ENCODE results near the gene MEP1B. TPM values are rescaled to one million over a fixed set of nuclear protein-coding genes. Genes with fewer than 3 reads are reported as not detected.

MEP1B gene
- total and polyA plus RNA-seq, 5 donors from 2014 or later: 0.42 TPM; not detected in 4

DNA sequence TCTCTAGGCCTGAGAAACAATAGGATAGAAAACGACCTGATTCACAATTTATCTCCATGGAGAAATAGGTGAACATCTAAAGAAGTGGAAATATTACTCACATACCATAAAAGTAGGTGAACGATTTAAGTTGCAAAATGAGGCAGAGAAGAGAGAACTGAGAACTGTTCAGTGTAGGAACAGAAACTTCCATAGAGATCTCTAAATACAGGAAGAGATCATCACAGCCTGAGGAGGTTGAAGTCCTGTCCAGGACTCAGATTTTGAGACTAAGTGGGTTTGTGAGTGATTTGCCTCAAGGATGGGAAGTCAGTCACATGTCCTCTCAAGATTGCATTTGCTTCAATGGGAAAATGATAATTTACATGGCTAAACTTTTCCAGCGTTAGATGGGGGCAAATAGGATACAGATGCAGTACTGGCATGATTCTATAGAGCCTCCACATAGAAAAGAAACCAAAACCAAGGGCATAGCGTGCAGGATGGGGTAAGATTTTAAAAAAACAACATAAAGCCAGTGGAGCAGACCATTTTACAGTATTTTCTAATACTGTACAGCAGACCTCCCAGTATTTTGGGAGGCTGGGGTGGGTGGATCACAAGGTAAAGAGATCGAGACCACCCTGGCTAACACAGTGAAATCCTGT lies 68.8 kb downstream of the MEP1B start:
- H3K27me3 Mint-ChIP-seq: peaks cover 27% of the 10 kb centered on the region
- Histone ChIP-seq H3K4me1 (ENCODE audit: control insufficient read depth, insufficient read depth, low read length, poor library complexity, severe bottlenecking) (no peaks in the 10 kb centered on the region), H3K27me3 (ENCODE audit: control insufficient read depth, insufficient read depth, low read length) (peaks cover 8% of the 10 kb centered on the region), H3K36me3 (ENCODE audit: control insufficient read depth, insufficient read depth, low read length) (no peaks in the 10 kb centered on the region), H3K9me3 (ENCODE audit: control insufficient read depth in 2 of 2, low read length in 2 of 2) (no peaks in the 10 kb centered on the region), H3K27ac (ENCODE audit: insufficient read depth, low read length, poor library complexity, severe bottlenecking) (no peak overlapping the region), H3K4me3 (ENCODE audit: low read depth, low read length) (no peak overlapping the region)
- peaks cover 0 to 4% (median 0%) of the 10 kb centered on the region in 7 donors for H3K9me3 Mint-ChIP-seq
- H3K4me1 Mint-ChIP-seq: no peaks in the 10 kb centered on the region
- no peak for DNase-seq
- ATAC-seq (ENCODE audit: low read depth in 2 of 2): no peak
- no peak overlapping the region for H3K4me3 Mint-ChIP-seq
- H3K36me3 Mint-ChIP-seq: no peaks in the 10 kb centered on the region
- no peak overlapping the region for H3K27ac Mint-ChIP-seq

DNA sequence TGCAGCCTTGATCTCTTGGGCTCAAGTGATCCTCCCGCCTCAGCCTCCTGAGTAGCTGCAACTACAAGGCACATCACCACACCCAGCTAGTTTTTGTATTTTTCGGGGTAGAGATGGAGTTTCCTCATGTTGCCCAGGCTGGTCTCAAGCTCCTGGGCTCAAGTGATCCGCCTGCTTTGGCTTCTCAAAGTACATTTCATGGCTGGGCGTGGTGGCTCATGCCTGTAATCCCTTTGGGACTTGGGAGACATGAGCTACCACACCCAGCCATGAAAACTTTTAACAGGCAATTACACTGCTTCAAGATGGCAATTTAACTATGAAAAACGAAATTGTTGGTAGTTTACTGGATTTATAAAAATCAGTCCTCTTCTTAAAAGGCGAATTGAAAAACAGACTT lies 69.7 kb downstream of the MEP1B start:
- Mint-ChIP-seq H3K9me3 (peaks cover 0 to 4% (median 0%) of the 10 kb centered on the region in 7 donors), H3K4me1 (no peaks in the 10 kb centered on the region), H3K36me3 (no peaks in the 10 kb centered on the region), H3K27me3 (peaks cover 27% of the 10 kb centered on the region), H3K4me3 (no peak overlapping the region), H3K27ac (no peak overlapping the region)
- Histone ChIP-seq H3K9me3 (ENCODE audit: control insufficient read depth in 2 of 2, low read length in 2 of 2) (no peaks in the 10 kb centered on the region), H3K4me3 (ENCODE audit: low read depth, low read length) (no peak overlapping the region), H3K36me3 (ENCODE audit: control insufficient read depth, insufficient read depth, low read length) (no peaks in the 10 kb centered on the region), H3K27me3 (ENCODE audit: control insufficient read depth, insufficient read depth, low read length) (peaks cover 8% of the 10 kb centered on the region), H3K27ac (ENCODE audit: insufficient read depth, low read length, poor library complexity, severe bottlenecking) (no peak overlapping the region), H3K4me1 (ENCODE audit: control insufficient read depth, insufficient read depth, low read length, poor library complexity, severe bottlenecking) (no peaks in the 10 kb centered on the region)
- ATAC-seq (ENCODE audit: low read depth in 2 of 2) (no peak), DNase-seq (no peak)

DNA sequence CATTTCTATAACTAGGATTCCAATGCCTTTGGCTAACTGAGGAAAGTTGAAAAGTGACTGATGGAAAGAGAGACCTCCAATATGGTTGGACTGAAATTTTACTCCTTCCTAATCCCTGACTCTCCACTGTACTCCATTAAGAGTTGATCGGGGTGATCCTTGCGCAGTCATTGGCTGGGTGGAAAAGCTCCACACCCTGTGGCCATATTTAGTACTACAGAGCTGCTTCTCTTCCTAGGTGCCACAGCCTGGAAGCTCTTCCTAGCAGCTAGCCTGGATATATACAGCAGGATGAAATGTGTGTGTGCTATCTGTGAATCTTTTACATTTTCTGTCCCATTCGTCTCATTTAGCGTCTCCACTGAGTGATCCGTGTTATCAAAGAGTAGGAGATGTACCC lies 71.2 kb downstream of the MEP1B start:
- no peaks in the 10 kb centered on the region for H3K36me3 ChIP-seq (ENCODE audit: control insufficient read depth, insufficient read depth, low read length)
- H3K27me3 Mint-ChIP-seq: peaks cover 33% of the 10 kb centered on the region
- H3K27me3 ChIP-seq (ENCODE audit: control insufficient read depth, insufficient read depth, low read length): peaks cover 5% of the 10 kb centered on the region
- peaks cover 0 to 4% (median 0%) of the 10 kb centered on the region in 7 donors for H3K9me3 Mint-ChIP-seq
- no peaks in the 10 kb centered on the region for H3K9me3 ChIP-seq (ENCODE audit: control insufficient read depth in 2 of 2, low read length in 2 of 2)
- H3K27ac Mint-ChIP-seq: no peak overlapping the region
- H3K4me1 ChIP-seq (ENCODE audit: control insufficient read depth, insufficient read depth, low read length, poor library complexity, severe bottlenecking): no peaks in the 10 kb centered on the region
- H3K36me3 Mint-ChIP-seq: no peaks in the 10 kb centered on the region
- ATAC-seq (ENCODE audit: low read depth in 2 of 2): no peak
- DNase-seq: no peak
- no peak overlapping the region for H3K4me3 Mint-ChIP-seq
- H3K4me1 Mint-ChIP-seq: no peaks in the 10 kb centered on the region
- H3K4me3 ChIP-seq (ENCODE audit: low read depth, low read length): no peak overlapping the region
- no peak overlapping the region for H3K27ac ChIP-seq (ENCODE audit: insufficient read depth, low read length, poor library complexity, severe bottlenecking)

DNA sequence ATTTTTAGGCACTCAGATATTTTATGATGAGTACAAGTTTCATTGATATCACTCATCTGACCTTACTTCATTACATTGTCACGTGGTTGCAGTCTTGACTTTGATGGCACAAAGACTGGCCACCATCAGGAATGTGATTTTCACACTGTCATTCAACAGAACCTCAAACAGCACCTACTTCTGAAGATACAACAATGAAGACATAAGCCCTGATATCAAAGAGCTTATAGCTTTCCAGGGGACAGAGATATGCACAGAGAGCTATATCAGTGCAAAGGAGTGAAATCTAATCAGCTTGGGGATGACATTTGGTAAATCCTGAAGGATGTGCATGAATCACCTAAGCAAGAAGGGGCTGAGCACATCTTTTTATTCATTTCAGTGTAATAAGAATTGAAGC lies 72.3 kb downstream of the MEP1B start:
- Histone ChIP-seq H3K4me3 (ENCODE audit: low read depth, low read length) (no peak overlapping the region), H3K27me3 (ENCODE audit: control insufficient read depth, insufficient read depth, low read length) (peaks cover 5% of the 10 kb centered on the region), H3K36me3 (ENCODE audit: control insufficient read depth, insufficient read depth, low read length) (no peaks in the 10 kb centered on the region), H3K4me1 (ENCODE audit: control insufficient read depth, insufficient read depth, low read length, poor library complexity, severe bottlenecking) (no peaks in the 10 kb centered on the region), H3K9me3 (ENCODE audit: control insufficient read depth in 2 of 2, low read length in 2 of 2) (no peaks in the 10 kb centered on the region), H3K27ac (ENCODE audit: insufficient read depth, low read length, poor library complexity, severe bottlenecking) (no peak overlapping the region)
- Mint-ChIP-seq H3K36me3 (no peaks in the 10 kb centered on the region), H3K4me3 (no peak overlapping the region), H3K4me1 (no peaks in the 10 kb centered on the region), H3K27ac (no peak overlapping the region), H3K9me3 (peaks cover 0 to 4% (median 0%) of the 10 kb centered on the region in 7 donors), H3K27me3 (peaks cover 41% of the 10 kb centered on the region)
- ATAC-seq (ENCODE audit: low read depth in 2 of 2): no peak
- DNase-seq: no peak

DNA sequence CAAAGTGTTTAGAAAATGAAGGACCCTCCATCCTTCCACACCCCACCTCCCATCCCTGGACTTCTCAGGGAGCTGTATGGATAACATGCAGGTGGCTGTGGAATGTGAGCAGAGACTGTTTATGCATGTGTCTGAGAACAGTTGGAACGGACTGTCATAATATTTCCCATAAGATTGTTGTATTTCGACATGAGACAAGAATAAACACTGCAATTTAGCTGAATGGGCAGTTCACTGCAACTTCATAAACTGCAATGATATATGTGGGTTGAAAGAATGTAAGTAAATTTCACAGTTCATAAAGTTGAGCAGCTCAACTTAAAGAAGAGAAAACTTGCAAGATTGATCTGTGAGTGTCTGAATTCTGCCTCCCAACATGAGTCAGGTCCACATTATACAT lies 74.6 kb downstream of the MEP1B start:
- Histone ChIP-seq H3K4me3 (ENCODE audit: low read depth, low read length) (no peak overlapping the region), H3K9me3 (ENCODE audit: control insufficient read depth in 2 of 2, low read length in 2 of 2) (no peaks in the 10 kb centered on the region), H3K27ac (ENCODE audit: insufficient read depth, low read length, poor library complexity, severe bottlenecking) (no peak overlapping the region), H3K4me1 (ENCODE audit: control insufficient read depth, insufficient read depth, low read length, poor library complexity, severe bottlenecking) (no peaks in the 10 kb centered on the region), H3K27me3 (ENCODE audit: control insufficient read depth, insufficient read depth, low read length) (peaks cover 5% of the 10 kb centered on the region), H3K36me3 (ENCODE audit: control insufficient read depth, insufficient read depth, low read length) (no peaks in the 10 kb centered on the region)
- Mint-ChIP-seq H3K36me3 (no peaks in the 10 kb centered on the region), H3K9me3 (peaks cover 0 to 3% (median 0%) of the 10 kb centered on the region in 7 donors), H3K4me1 (no peaks in the 10 kb centered on the region), H3K27me3 (peaks cover 30% of the 10 kb centered on the region), H3K27ac (no peak overlapping the region), H3K4me3 (no peak overlapping the region)
- ATAC-seq (ENCODE audit: low read depth in 2 of 2) (no peak), DNase-seq (no peak)

DNA sequence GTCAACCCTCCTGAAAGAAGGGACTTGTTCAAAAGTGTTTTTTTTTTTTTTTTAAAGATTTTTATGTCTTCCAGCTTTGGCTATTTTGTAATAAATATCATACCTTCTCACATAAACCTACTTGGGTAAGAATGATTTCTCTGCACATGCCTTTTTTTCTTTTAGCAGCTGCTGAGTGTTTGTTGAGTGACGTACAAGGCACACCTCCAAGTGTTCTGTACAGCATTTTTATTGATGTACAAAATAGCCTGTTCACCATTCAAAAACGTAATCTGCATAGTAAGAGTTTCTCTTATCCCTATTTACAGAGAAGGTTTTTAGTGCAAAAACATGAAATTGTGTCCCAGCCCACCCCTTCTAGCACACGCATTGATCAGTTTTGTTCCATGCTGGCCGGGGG lies 77.6 kb downstream of the MEP1B start:
- Mint-ChIP-seq H3K27ac (no peak overlapping the region), H3K36me3 (no peaks in the 10 kb centered on the region), H3K27me3 (peaks cover 19% of the 10 kb centered on the region), H3K4me3 (no peak overlapping the region), H3K4me1 (no peaks in the 10 kb centered on the region), H3K9me3 (peaks cover 0 to 3% (median 0%) of the 10 kb centered on the region in 7 donors)
- DNase-seq (no peak), ATAC-seq (ENCODE audit: low read depth in 2 of 2) (no peak)
- no peaks in the 10 kb centered on the region for H3K36me3 ChIP-seq (ENCODE audit: control insufficient read depth, insufficient read depth, low read length)
- H3K9me3 ChIP-seq (ENCODE audit: control insufficient read depth in 2 of 2, low read length in 2 of 2): no peaks in the 10 kb centered on the region
- H3K4me3 ChIP-seq (ENCODE audit: low read depth, low read length): no peak overlapping the region
- H3K4me1 ChIP-seq (ENCODE audit: control insufficient read depth, insufficient read depth, low read length, poor library complexity, severe bottlenecking): no peaks in the 10 kb centered on the region
- no peak overlapping the region for H3K27ac ChIP-seq (ENCODE audit: insufficient read depth, low read length, poor library complexity, severe bottlenecking)
- peaks cover 3% of the 10 kb centered on the region for H3K27me3 ChIP-seq (ENCODE audit: control insufficient read depth, insufficient read depth, low read length)

Other genes with a start within 250 kb of the MEP1B start
- gene TRAPPC8, start 246.9 kb upstream of the MEP1B start, total RNA-seq: 45.4 TPM
- gene TRAPPC8, start 246.9 kb upstream of the MEP1B start, polyA plus RNA-seq: 10 to 100 TPM; 15.5 to 22.9 (median 20.7) TPM
- gene RNF125, start 171.2 kb upstream of the MEP1B start, total RNA-seq: 81.7 TPM
- gene RNF125, start 171.2 kb upstream of the MEP1B start, polyA plus RNA-seq: 10 to 100 TPM; 50.6 to 70.6 (median 61.5) TPM
- gene RNF138, start 98.2 kb upstream of the MEP1B start, total RNA-seq: 94.8 TPM
- gene RNF138, start 98.2 kb upstream of the MEP1B start, polyA plus RNA-seq: 10 to 100 TPM; 62.1 to 92.9 (median 86.2) TPM